ENCODE data around the gene OR5H1. TPM values are rescaled to one million over a fixed set of nuclear protein-coding genes. Genes with fewer than 3 reads are reported as not detected.
"Not testable (repeated sequence)": the region's sequence is repeated elsewhere in the genome, so short reads cannot be mapped to it uniquely, and the experiment has no call there.

Gene OR5H1
- total RNA-seq, 1 donor from 2014 or later, result not detected

- Histone ChIP-seq H3K36me3 (no peaks in the 10 kb centered on the region), H3K4me3 (no peak within 1 kb of the TSS), H3K27me3 (no peaks in the 10 kb centered on the region), H3K4me1 (no peaks in the 10 kb centered on the region), H3K27ac (no peak within 1 kb of the TSS), H3K9me3 (no peaks in the 10 kb centered on the region)
- TF ChIP-seq CTCF (IDR thresholded peaks at IDR 0.05) (no peak), POLR2A (IDR thresholded peaks at IDR 0.05) (no peak), POLR2AphosphoS5 (IDR thresholded peaks at IDR 0.05; ENCODE audit: insufficient read depth in 1 of 2, low read depth in 1 of 2) (no peak)
- intact Hi-C loops (cut with DNase I), result no loop called here
- DNase-seq (ENCODE audit: extremely low spot score in 2 of 2), result no peak
These were observed 16.7 kb downstream of the OR5H1 start, which contains the start of gene OR5H14 for GRCh38 chr3:98147179-98147578. Gene OR5H14 (plus strand): TSS chr3:98147479. CDS start chr3:98149386, 1,907 bp downstream.

- intact Hi-C loops (cut with DNase I), result no loop called here
- Histone ChIP-seq H3K27ac (no peak overlapping the region), H3K4me3 (no peak overlapping the region), H3K27me3 (no peaks in the 10 kb centered on the region), H3K9me3 (no peaks in the 10 kb centered on the region), H3K4me1 (no peaks in the 10 kb centered on the region), H3K36me3 (no peaks in the 10 kb centered on the region)
- TF ChIP-seq POLR2A (IDR thresholded peaks at IDR 0.05) (no peak), CTCF (IDR thresholded peaks at IDR 0.05) (no peak), POLR2AphosphoS5 (IDR thresholded peaks at IDR 0.05; ENCODE audit: insufficient read depth in 1 of 2, low read depth in 1 of 2) (no peak)
- no peak for DNase-seq (ENCODE audit: extremely low spot score in 2 of 2)
These were observed 18.2 kb downstream of the OR5H1 start for GRCh38 chr3:98148751-98149150.

GRCh38 chr3:98149456-98149855 lies 18.9 kb downstream of the OR5H1 start:
- H3K27ac ChIP-seq; H3K4me1 ChIP-seq; H3K9me3 ChIP-seq; H3K27me3 ChIP-seq; H3K4me3 ChIP-seq; intact Hi-C loops (cut with DNase I); DNase-seq (ENCODE audit: extremely low spot score in 2 of 2); H3K36me3 ChIP-seq: not testable (repeated sequence)

GRCh38 chr3:98151241-98151640 lies 20.7 kb downstream of the OR5H1 start:
- TF ChIP-seq CTCF (IDR thresholded peaks at IDR 0.05) (no peak), POLR2A (IDR thresholded peaks at IDR 0.05) (no peak), POLR2AphosphoS5 (IDR thresholded peaks at IDR 0.05; ENCODE audit: insufficient read depth in 1 of 2, low read depth in 1 of 2) (no peak)
- no peaks in the 10 kb centered on the region for H3K27me3 ChIP-seq
- intact Hi-C loops (cut with DNase I), result no loop called here
- no peaks in the 10 kb centered on the region for H3K9me3 ChIP-seq
- no peak for DNase-seq (ENCODE audit: extremely low spot score in 2 of 2)
- H3K4me3 ChIP-seq, result no peak overlapping the region
- no peak overlapping the region for H3K27ac ChIP-seq
- no peaks in the 10 kb centered on the region for H3K36me3 ChIP-seq
- no peaks in the 10 kb centered on the region for H3K4me1 ChIP-seq

- H3K27me3 ChIP-seq, result no peaks in the 10 kb centered on the region
- intact Hi-C loops (cut with DNase I), result no loop called here
- DNase-seq (ENCODE audit: extremely low spot score in 2 of 2), result no peak
- no peaks in the 10 kb centered on the region for H3K9me3 ChIP-seq
- H3K4me3 ChIP-seq, result no peak within 1 kb of the TSS
- no peaks in the 10 kb centered on the region for H3K36me3 ChIP-seq
- H3K27ac ChIP-seq, result no peak within 1 kb of the TSS
- no peaks in the 10 kb centered on the region for H3K4me1 ChIP-seq
- TF ChIP-seq CTCF (IDR thresholded peaks at IDR 0.05) (no peak), POLR2A (IDR thresholded peaks at IDR 0.05) (no peak), POLR2AphosphoS5 (IDR thresholded peaks at IDR 0.05; ENCODE audit: insufficient read depth in 1 of 2, low read depth in 1 of 2) (no peak)
These were observed 35.9 kb downstream of the OR5H1 start, which contains the start of gene OR5H15 for GRCh38 chr3:98166396-98166795. Gene OR5H15 (plus strand): TSS chr3:98166696. CDS start chr3:98168700, 2,004 bp downstream.

Data from vagina (tissue), 2 donors.